Endothelial cell of umbilical vein (primary cell): ENCODE data around the gene IER3. TPM values are rescaled to one million over a fixed set of nuclear protein-coding genes. Genes with fewer than 3 reads are reported as not detected.

ENCODE experiments used
- BruUV-seq: library from RNA; stranded (reverse); fragments of 400-500 nt; replicated peaks from 2 replicates; lab custom pipeline; 2021; lab: Mats Ljungman, UMichigan
- CTCF ChIA-PET: fragments of 300-600, 350-600 bp; sonication (Branson Sonifier 250); formaldehyde crosslinking; loops from one replicate; lab custom pipeline; 2021; ENCODE audit warnings: antibody characterized with exemption, inconsistent platforms; lab: Charles Lee
- POLR2A ChIA-PET: fragments of 300-600, 350-600 bp; sonication (Branson Sonifier 250); formaldehyde crosslinking; loops from one replicate; lab custom pipeline; 2021; ENCODE audit warnings: antibody characterized with exemption, inconsistent platforms; lab: Charles Lee
- DNase-seq: peaks from one replicate; pipeline ENCODE4 v3.0.0-alpha.2; 2011; ENCODE audit warnings: low read depth, low spot score
- FAIRE-seq: peaks from 2 replicates; lab custom pipeline; 2011; peaks lifted over from hg19 to GRCh38; lab: Jason Lieb, UNC
- H2AFZ ChIP-seq: 2 replicates; pipeline ENCODE4 v1.6.0; 2012; ENCODE audit warnings: low read depth, low read length, control low read depth, inconsistent platforms
- H3K27ac ChIP-seq: 2 replicates; pipeline ENCODE4 v1.5.1; 2011; ENCODE audit warnings: low read depth, mild to moderate bottlenecking, control low read depth, low read length, moderate library complexity; ENCODE audit not compliant: insufficient read depth
- H3K27me3 ChIP-seq, 2 experiments: 2 replicates each; pipeline versions ENCODE4 v1.6.0 to v1.6.1; 2011; ENCODE audit warnings: low read length in 2 of 2, mixed read lengths in 1 of 2; ENCODE audit not compliant: control insufficient read depth in 2 of 2, insufficient read depth in 2 of 2
- H3K36me3 ChIP-seq, 2 experiments: 2 replicates in 1 of 2; 3 replicates in 1 of 2; pipeline ENCODE4 v1.5.1; 2011; ENCODE audit warnings: low read length in 2 of 2, mild to moderate bottlenecking in 1 of 2, moderate library complexity in 1 of 2; ENCODE audit not compliant: control insufficient read depth in 2 of 2, insufficient read depth in 2 of 2; ENCODE audit errors: extremely low read depth in 1 of 2
- H3K4me1 ChIP-seq: 3 replicates; pipeline ENCODE4 v1.5.1; 2011; ENCODE audit warnings: mild to moderate bottlenecking, low read length; ENCODE audit not compliant: control insufficient read depth, insufficient read depth; ENCODE audit errors: extremely low read depth
- H3K4me2 ChIP-seq: 2 replicates; pipeline ENCODE4 v1.6.1; 2011; ENCODE audit warnings: low read length, control low read depth, mixed read lengths; ENCODE audit not compliant: insufficient read depth
- H3K4me3 ChIP-seq, 3 experiments: fragments of 200-600 bp in 1 of 3; sonication (generic), shearing (Covaris generic) in 1 of 3; replicated peaks in 1 of 3; 2 replicates each; pipeline ENCODE4 v1.5.1; 2011 to 2016; ENCODE audit warnings: control low read depth in 3 of 3, low read length in 3 of 3, mild to moderate bottlenecking in 2 of 3, inconsistent platforms in 1 of 3, low read depth in 1 of 3, moderate library complexity in 1 of 3; ENCODE audit not compliant: insufficient read depth in 1 of 3
- H3K79me2 ChIP-seq: 2 replicates; pipeline ENCODE4 v1.6.0; 2012; ENCODE audit warnings: low read length, inconsistent platforms; ENCODE audit not compliant: control insufficient read depth, insufficient read depth
- H3K9ac ChIP-seq: replicated peaks from 2 replicates; pipeline ENCODE3; 2011; ENCODE audit warnings: low read length, control low read depth; ENCODE audit not compliant: insufficient read depth; ENCODE audit errors: extremely low read depth
- H3K9me1 ChIP-seq: replicated peaks from 3 replicates; pipeline ENCODE4 v1.6.0; 2011; ENCODE audit warnings: mild to moderate bottlenecking, low read length; ENCODE audit not compliant: control insufficient read depth, insufficient read depth; ENCODE audit errors: extremely low read depth
- H3K9me3 ChIP-seq: replicated peaks from 2 replicates; pipeline ENCODE4 v1.5.1; 2012; ENCODE audit warnings: low read length, inconsistent platforms; ENCODE audit not compliant: control insufficient read depth, insufficient read depth
- H4K20me1 ChIP-seq: replicated peaks from 2 replicates; pipeline ENCODE3; 2011; ENCODE audit warnings: mild to moderate bottlenecking, low read length; ENCODE audit not compliant: control insufficient read depth, insufficient read depth; ENCODE audit errors: extremely low read depth
- CTCF ChIP-seq, 2 donors: IDR thresholded peaks; 1 replicate in 1 of 2; 2 replicates in 1 of 2; pipeline ENCODE4 v1.5.1; 2011; ENCODE audit warnings: low read length in 2 of 2, mild to moderate bottlenecking in 2 of 2, moderate library complexity in 2 of 2, control low read depth in 1 of 2, inconsistent platforms in 1 of 2, low read depth in 1 of 2; ENCODE audit not compliant: insufficient read depth in 1 of 2; ENCODE audit errors: extremely low read depth in 1 of 2
- EZH2 ChIP-seq: IDR thresholded peaks from 2 replicates; pipeline ENCODE4 v1.6.1; 2012; ENCODE audit warnings: borderline replicate concordance, low read depth, mild to moderate bottlenecking, moderate library complexity, low read length, inconsistent platforms; ENCODE audit not compliant: severe bottlenecking
- FOS ChIP-seq: IDR thresholded peaks from 2 replicates; pipeline ENCODE4 v1.6.1; 2011; ENCODE audit warnings: mild to moderate bottlenecking, low read length, moderate library complexity, borderline replicate concordance; ENCODE audit not compliant: insufficient read depth
- GATA2 ChIP-seq: IDR thresholded peaks from 2 replicates; pipeline ENCODE4 v1.7.0; 2011; ENCODE audit warnings: low read depth, mild to moderate bottlenecking, moderate library complexity, mixed read lengths, low read length; ENCODE audit not compliant: insufficient read length, insufficient read depth
- JUN ChIP-seq: IDR thresholded peaks from 2 replicates; pipeline ENCODE4 v1.6.1; 2011; ENCODE audit warnings: borderline replicate concordance, low read depth; ENCODE audit not compliant: insufficient read length, insufficient read depth
- MAX ChIP-seq: IDR thresholded peaks from 2 replicates; pipeline ENCODE4 v1.6.1; 2011; ENCODE audit not compliant: insufficient read depth, insufficient read length
- MYC ChIP-seq: IDR thresholded peaks from one replicate; pipeline ENCODE4 v1.6.1; 2011; ENCODE audit warnings: mild to moderate bottlenecking, low read depth, low read length
- POLR2A ChIP-seq: IDR thresholded peaks from 2 replicates; pipeline ENCODE4 v1.6.1; 2012; ENCODE audit warnings: low read depth, mild to moderate bottlenecking, control low read depth, low read length
- POLR2AphosphoS5 ChIP-seq: IDR thresholded peaks from 2 replicates; pipeline ENCODE4 v1.6.1; 2012; ENCODE audit warnings: low read depth, mild to moderate bottlenecking, control low read depth, low read length, moderate library complexity; ENCODE audit not compliant: insufficient read depth
- dilution Hi-C: fragments of 300-500 bp; cut with MboI; formaldehyde crosslinking; loops from one replicate; pipeline ENCODE4 v1.15.0; 2019; ENCODE audit warnings: low sequenced_read_pairs; ENCODE audit not compliant: extremely low pct_ligation_motif_present
- intact Hi-C: fragments of 100-400 bp; cut with micrococcal nuclease; formaldehyde crosslinking; loops from one replicate; pipeline ENCODE4 v1.10.0; 2022
- polyA plus RNA-seq, 4 experiments: library from polyadenylated mRNA; depleted of rRNA in 3 of 4; stranded (reverse) in 3 of 4; unstranded in 1 of 4; fragments of >200 nt; gene quantifications; 2 replicates each; pipeline versions ENCODE4 v1.2.1 to v1.2.3, GENCODE V29; 2011 to 2012; ENCODE audit warnings: missing spikeins in 1 of 4
- total RNA-seq: library from RNA; stranded (reverse); gene quantifications from 2 replicates; pipeline ENCODE4 v1.2.3, GENCODE V29; 2021

The IER3 gene
- total and polyA plus RNA-seq, 2 donors (not counting 3 experiments of a cell fraction or from before 2014, with no cell fraction given): 170 to 468 TPM

- FAIRE-seq (peak; percentile 68), DNase-seq (peak; percentile 87)
- Histone ChIP-seq H3K9me1 (no peaks in the 10 kb centered on the region), H3K27me3 (no peaks in the 10 kb centered on the region), H3K9me3 (no peaks in the 10 kb centered on the region), H4K20me1 (no peaks in the 10 kb centered on the region), H3K79me2 (no peaks in the 10 kb centered on the region), H2AFZ (peak overlapping the region; percentile 96), H3K9ac (peak overlapping the region; percentile 63), H3K36me3 (no peaks in the 10 kb centered on the region), H3K4me1 (peaks cover 7% of the 10 kb centered on the region), H3K4me2 (peak overlapping the region; percentile 80), H3K4me3 (peak overlapping the region in 1 of 3 experiments; percentile 28), H3K27ac (peak overlapping the region; percentile 73)
- no peak for TF ChIP-seq EZH2
- TF ChIP-seq JUN: no peak
- no peak for TF ChIP-seq POLR2AphosphoS5
- no peak for TF ChIP-seq MYC
- TF ChIP-seq MAX: no peak
- no peak for TF ChIP-seq GATA2
- TF ChIP-seq POLR2A: no peak
- TF ChIP-seq CTCF (IDR thresholded peaks at IDR 0.05; ENCODE audit: extremely low read depth in 1 of 2, insufficient read depth in 1 of 2, low read depth in 1 of 2, low read length in 2 of 2): no peak
- TF ChIP-seq FOS: no peak
- intact Hi-C loops: no loop called here
- CTCF ChIA-PET: interaction anchor here (1.0 to 1.1 kb wide), 3 partner anchors 17 to 29 kb away, joined by 3 to 4 read pairs (median 4); no protein-coding TSS in a partner anchor
- dilution Hi-C loops: no loop called here
- BruUV-seq: no TSS peak
- POLR2A ChIA-PET: no interaction called here
These were observed 49.3 kb upstream of the IER3 start for GRCh38 chr6:30793521-30794194.
